IMR-90 (cell line): ENCODE measurements around the gene GRID1. TPM values are rescaled to one million over a fixed set of nuclear protein-coding genes. Genes with fewer than 3 reads are reported as not detected.

ENCODE experiments used
- ATAC-seq: fragments of 200-7000 bp; cut with Tn5 transposase; 2 replicates; pipeline ENCODE4 v1.9.1; 2020; ENCODE audit warnings: low read depth, mild to moderate bottlenecking, moderate library complexity
- BruUV-seq: library from RNA; stranded (reverse); fragments of 400-500 nt; replicated peaks from 2 replicates; lab custom pipeline; 2021; lab: Mats Ljungman, UMichigan
- CTCF ChIA-PET: fragments of 300-600 bp; formaldehyde crosslinking; extraction: SDS; loops from one replicate; lab custom pipeline; 2021; ENCODE audit warnings: antibody characterized with exemption; lab: Yijun Ruan, JAX
- POLR2A ChIA-PET: fragments of 300-600 bp; sonication (Branson Sonifier 250); formaldehyde crosslinking; loops from one replicate; lab custom pipeline; 2022; ENCODE audit warnings: antibody characterized with exemption; ENCODE audit not compliant: unreplicated experiment; lab: Charles Lee
- DNase-seq: peaks from one replicate; pipeline ENCODE4 v3.0.0; 2013
- H2AFZ ChIP-seq: replicated peaks from 2 replicates; pipeline ENCODE3; 2013; ENCODE audit warnings: low read length, mild to moderate bottlenecking; ENCODE audit not compliant: poor library complexity
- H2AK5ac ChIP-seq: 2 replicates; pipeline ENCODE4 v1.6.1; 2013; ENCODE audit warnings: low read depth, low read length, inconsistent platforms
- H2AK9ac ChIP-seq: replicated peaks from 2 replicates; pipeline ENCODE3; 2013; ENCODE audit warnings: mild to moderate bottlenecking, low read depth, low read length, moderate library complexity; ENCODE audit not compliant: poor library complexity
- H2BK120ac ChIP-seq: 2 replicates; pipeline ENCODE4 v1.6.1; 2013; ENCODE audit warnings: low read depth, low read length, inconsistent platforms
- H2BK15ac ChIP-seq: 3 replicates; pipeline ENCODE4 v1.6.1; 2013; ENCODE audit warnings: low read depth, low read length, inconsistent platforms
- H2BK20ac ChIP-seq: 2 replicates; pipeline ENCODE4 v1.6.1; 2013; ENCODE audit warnings: low read depth, mild to moderate bottlenecking, inconsistent platforms, low read length, moderate library complexity
- H2BK5ac ChIP-seq: 2 replicates; pipeline ENCODE4 v1.6.1; 2013; ENCODE audit warnings: mild to moderate bottlenecking, low read depth, low read length, inconsistent platforms; ENCODE audit not compliant: poor library complexity, severe bottlenecking
- H3K14ac ChIP-seq: replicated peaks from 2 replicates; pipeline ENCODE4 v1.6.1; 2013; ENCODE audit warnings: low read depth, low read length, inconsistent platforms
- H3K18ac ChIP-seq: 2 replicates; pipeline ENCODE4 v1.6.1; 2013; ENCODE audit warnings: low read depth, low read length, control low read depth
- H3K23ac ChIP-seq: 2 replicates; pipeline ENCODE4 v1.6.1; 2013; ENCODE audit warnings: low read depth, low read length, inconsistent platforms
- H3K27ac ChIP-seq: 2 replicates; pipeline ENCODE4 v1.5.1; 2013; ENCODE audit warnings: mild to moderate bottlenecking, control low read depth, low read length; ENCODE audit not compliant: insufficient read depth
- H3K27me3 ChIP-seq: 2 replicates; pipeline ENCODE4 v1.6.1; 2013; ENCODE audit warnings: low read length; ENCODE audit not compliant: control insufficient read depth, insufficient read depth
- H3K36me3 ChIP-seq: 2 replicates; pipeline ENCODE4 v1.6.1; 2013; ENCODE audit warnings: low read length, mixed read lengths; ENCODE audit not compliant: control insufficient read depth, insufficient read depth
- H3K4ac ChIP-seq: 2 replicates; pipeline ENCODE4 v1.6.1; 2013; ENCODE audit warnings: low read depth, low read length, inconsistent platforms
- H3K4me1 ChIP-seq: 2 replicates; pipeline ENCODE4 v1.6.1; 2013; ENCODE audit warnings: low read length, mixed read lengths; ENCODE audit not compliant: control insufficient read depth, insufficient read depth
- H3K4me2 ChIP-seq: 2 replicates; pipeline ENCODE4 v1.6.1; 2013; ENCODE audit warnings: low read depth, mild to moderate bottlenecking, control low read depth, low read length, moderate library complexity
- H3K4me3 ChIP-seq: 2 replicates; pipeline ENCODE4 v1.5.1; 2013; ENCODE audit warnings: low read depth, mild to moderate bottlenecking, control low read depth, low read length, moderate library complexity; ENCODE audit not compliant: insufficient read depth
- H3K56ac ChIP-seq: 2 replicates; pipeline ENCODE4 v1.6.1; 2013; ENCODE audit warnings: low read length, inconsistent platforms; ENCODE audit not compliant: insufficient read depth; ENCODE audit errors: extremely low read depth
- H3K79me1 ChIP-seq, 2 experiments: 2 replicates each; pipeline ENCODE4 v1.6.1; 2013; ENCODE audit warnings: low read length in 2 of 2, inconsistent platforms in 1 of 2, low read depth in 1 of 2
- H3K9ac ChIP-seq: 2 replicates; pipeline ENCODE4 v1.6.1; 2013; ENCODE audit warnings: low read depth, low read length, control low read depth
- H3K9me1 ChIP-seq: 2 replicates; pipeline ENCODE4 v1.6.1; 2013; ENCODE audit warnings: low read length, inconsistent platforms; ENCODE audit not compliant: insufficient read depth
- H3K9me3 ChIP-seq: 2 replicates; pipeline ENCODE4 v1.6.1; 2013; ENCODE audit warnings: low read length; ENCODE audit not compliant: control insufficient read depth, insufficient read depth
- H4K20me1 ChIP-seq: 2 replicates; pipeline ENCODE4 v1.6.1; 2013; ENCODE audit warnings: low read length, inconsistent platforms; ENCODE audit not compliant: insufficient read depth
- H4K5ac ChIP-seq: 2 replicates; pipeline ENCODE4 v1.6.1; 2013; ENCODE audit warnings: mild to moderate bottlenecking, low read depth, low read length, control low read depth
- H4K8ac ChIP-seq, 2 experiments: 2 replicates each; pipeline ENCODE4 v1.6.1; 2013; ENCODE audit warnings: low read depth in 2 of 2, low read length in 2 of 2, control low read depth in 1 of 2, inconsistent platforms in 1 of 2
- H4K91ac ChIP-seq: 2 replicates; pipeline ENCODE4 v1.6.1; 2013; ENCODE audit warnings: low read depth, low read length, inconsistent platforms; ENCODE audit not compliant: insufficient read depth
- CEBPB ChIP-seq: IDR thresholded peaks from 2 replicates; pipeline ENCODE4 v1.6.1; 2012; ENCODE audit warnings: low read depth, low read length, improper control_type of control experiment
- CHD1 ChIP-seq: IDR thresholded peaks from 2 replicates; pipeline ENCODE4 v1.6.1; 2012; ENCODE audit warnings: low read depth, low read length, improper control_type of control experiment
- FOS ChIP-seq: fragments of 150-350 bp; IDR thresholded peaks from 2 replicates; pipeline ENCODE4 v1.6.1; 2016; ENCODE audit warnings: low read depth, low read length
- MAFK ChIP-seq: IDR thresholded peaks from 2 replicates; pipeline ENCODE4 v1.6.1; 2012; ENCODE audit warnings: low read depth, low read length, improper control_type of control experiment
- MAZ ChIP-seq: IDR thresholded peaks from 2 replicates; pipeline ENCODE4 v1.6.1; 2012; ENCODE audit warnings: low read depth, mild to moderate bottlenecking, low read length, improper control_type of control experiment, moderate library complexity, borderline replicate concordance
- MXI1 ChIP-seq: IDR thresholded peaks from 2 replicates; pipeline ENCODE4 v1.6.1; 2012; ENCODE audit warnings: low read depth, mild to moderate bottlenecking, low read length, moderate library complexity, borderline replicate concordance
- RAD21 ChIP-seq: IDR thresholded peaks from 2 replicates; pipeline ENCODE4 v1.6.1; 2012; ENCODE audit warnings: low read length, improper control_type of control experiment
- RCOR1 ChIP-seq: IDR thresholded peaks from 2 replicates; pipeline ENCODE4 v1.6.1; 2012; ENCODE audit warnings: mild to moderate bottlenecking, low read length, improper control_type of control experiment; ENCODE audit not compliant: insufficient replicate concordance
- RFX5 ChIP-seq: IDR thresholded peaks from 2 replicates; pipeline ENCODE4 v1.8.0; 2012; ENCODE audit warnings: low read depth, mild to moderate bottlenecking, low read length, moderate library complexity
- SMC3 ChIP-seq: fragments of 150-350 bp; IDR thresholded peaks from 2 replicates; pipeline ENCODE4 v1.6.1; 2016; ENCODE audit warnings: low read depth, mild to moderate bottlenecking, antibody characterized with exemption, low read length, moderate library complexity
- USF2 ChIP-seq: fragments of 150-350 bp; IDR thresholded peaks from 2 replicates; pipeline ENCODE4 v1.6.1; 2017; ENCODE audit warnings: mild to moderate bottlenecking, antibody characterized with exemption, low read length, low read depth
- WGBS, 2 experiments: methylation state at CpG; one replicate each; pipeline versions ENCODE4 v1.1.5 to v1.1.7; 2013; ENCODE audit warnings: missing lambda C conversion rate in 2 of 2; ENCODE audit not compliant: insufficient read length in 1 of 2; ENCODE audit errors: extremely low coverage in 2 of 2; 5-methylcytosine and 5-hydroxymethylcytosine counted together
- dilution Hi-C: fragments of 300-500 bp; cut with HindIII; formaldehyde crosslinking; loops from one replicate; pipeline ENCODE4 v1.14.3; 2018; ENCODE audit warnings: low sequenced_read_pairs; ENCODE audit not compliant: unreplicated experiment
- in situ Hi-C: fragments of 300-500 bp; cut with MboI; formaldehyde crosslinking; loops from 3 replicates; pipeline ENCODE4 v1.14.3; 2019; ENCODE audit warnings: low sequenced_read_pairs, inconsistent platforms, mixed read lengths
- intact Hi-C: fragments of 100-400 bp; cut with micrococcal nuclease; formaldehyde crosslinking; loops from 2 replicates; pipeline ENCODE4 v1.10.0; 2022
- polyA plus RNA-seq, 3 experiments: library from polyadenylated mRNA; depleted of rRNA; stranded (reverse); fragments of >200 nt; gene quantifications; 2 replicates each; pipeline ENCODE4 v1.2.3, GENCODE V29; 2012; ENCODE audit warnings: low replicate concordance in 1 of 3
- total RNA-seq: library from RNA; depleted of rRNA; stranded (reverse); fragments of >200 nt; gene quantifications from 2 replicates; pipeline ENCODE4 v1.2.3, GENCODE V29; 2012
- TF ChIP-seq, protein P1 (sequence below): conservative IDR thresholded peaks from 2 replicates; pipeline ENCODE4 v1.5.1; 2012; ENCODE audit warnings: mild to moderate bottlenecking, low read depth, low read length, improper control_type of control experiment
- TF ChIP-seq, protein P2 (sequence below): fragments of 150-350 bp; IDR thresholded peaks from 2 replicates; pipeline ENCODE4 v1.6.1; 2016; ENCODE audit warnings: low read depth, mild to moderate bottlenecking, low read length, moderate library complexity, borderline replicate concordance

The GRID1 gene
- total and polyA plus RNA-seq, 2 of the 4 experiments (the other 2 are of a cell fraction): not detected

DNA sequence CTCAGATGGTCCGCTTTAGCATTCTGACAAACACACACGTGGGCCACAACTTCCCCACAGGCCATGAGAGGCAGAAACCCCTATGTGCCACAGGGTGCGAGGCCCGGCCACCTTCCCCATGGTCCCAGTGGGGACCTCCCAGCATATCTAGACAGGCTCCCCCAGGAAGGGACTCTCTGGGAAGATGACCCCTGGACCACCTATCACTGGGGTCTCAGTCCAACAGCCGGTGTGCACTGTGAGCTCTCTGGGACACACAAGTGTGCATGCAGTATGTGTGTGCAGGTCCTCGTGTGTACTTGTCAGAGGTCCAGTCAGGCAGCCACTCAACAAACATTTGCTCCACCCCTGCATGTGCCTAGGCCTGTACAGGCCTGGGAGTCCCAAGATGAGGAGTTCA, 18.7 kb downstream of the GRID1 start:
- H3K9ac ChIP-seq: no peak overlapping the region
- no peak overlapping the region for H3K14ac ChIP-seq
- no peak overlapping the region for H3K23ac ChIP-seq
- H3K27me3 ChIP-seq: peaks cover 20% of the 10 kb centered on the region
- no peak overlapping the region for H3K27ac ChIP-seq
- H2BK20ac ChIP-seq: no peak overlapping the region
- no peaks in the 10 kb centered on the region for H3K9me1 ChIP-seq
- intact Hi-C loops (no loop called here), dilution Hi-C loops (no loop called here), in situ Hi-C loops (no loop called here)
- H4K8ac ChIP-seq: no peak overlapping the region
- H3K4me1 ChIP-seq: no peaks in the 10 kb centered on the region
- H3K36me3 ChIP-seq: no peaks in the 10 kb centered on the region
- H3K9me3 ChIP-seq: no peaks in the 10 kb centered on the region
- no peak overlapping the region for H2AFZ ChIP-seq
- H2AK5ac ChIP-seq: no peak overlapping the region
- no peak overlapping the region for H3K4me2 ChIP-seq
- no peak overlapping the region for H3K56ac ChIP-seq
- POLR2A ChIA-PET: no interaction called here
- H3K79me1 ChIP-seq: no peaks in the 10 kb centered on the region
- BruUV-seq: no TSS peak
- no peak for DNase-seq
- H3K4me3 ChIP-seq: no peak overlapping the region
- H4K20me1 ChIP-seq: no peaks in the 10 kb centered on the region
- no CpG with 5 or more reads among the region's 6 CpGs for WGBS, 2 experiments
- no peak overlapping the region for H2BK120ac ChIP-seq
- no peak overlapping the region for H4K91ac ChIP-seq
- no peak overlapping the region for H2BK5ac ChIP-seq
- no peak overlapping the region for H2AK9ac ChIP-seq
- no peak overlapping the region for H3K18ac ChIP-seq
- no peak for ATAC-seq
- TF ChIP-seq RAD21 (no peak), FOS (no peak), USF2 (no peak), SMC3 (no peak), RCOR1 (no peak), MXI1 (no peak), MAZ (no peak), CEBPB (no peak), MAFK (no peak), RFX5 (no peak), CHD1 (no peak)
- TF ChIP-seq, protein P1, sequence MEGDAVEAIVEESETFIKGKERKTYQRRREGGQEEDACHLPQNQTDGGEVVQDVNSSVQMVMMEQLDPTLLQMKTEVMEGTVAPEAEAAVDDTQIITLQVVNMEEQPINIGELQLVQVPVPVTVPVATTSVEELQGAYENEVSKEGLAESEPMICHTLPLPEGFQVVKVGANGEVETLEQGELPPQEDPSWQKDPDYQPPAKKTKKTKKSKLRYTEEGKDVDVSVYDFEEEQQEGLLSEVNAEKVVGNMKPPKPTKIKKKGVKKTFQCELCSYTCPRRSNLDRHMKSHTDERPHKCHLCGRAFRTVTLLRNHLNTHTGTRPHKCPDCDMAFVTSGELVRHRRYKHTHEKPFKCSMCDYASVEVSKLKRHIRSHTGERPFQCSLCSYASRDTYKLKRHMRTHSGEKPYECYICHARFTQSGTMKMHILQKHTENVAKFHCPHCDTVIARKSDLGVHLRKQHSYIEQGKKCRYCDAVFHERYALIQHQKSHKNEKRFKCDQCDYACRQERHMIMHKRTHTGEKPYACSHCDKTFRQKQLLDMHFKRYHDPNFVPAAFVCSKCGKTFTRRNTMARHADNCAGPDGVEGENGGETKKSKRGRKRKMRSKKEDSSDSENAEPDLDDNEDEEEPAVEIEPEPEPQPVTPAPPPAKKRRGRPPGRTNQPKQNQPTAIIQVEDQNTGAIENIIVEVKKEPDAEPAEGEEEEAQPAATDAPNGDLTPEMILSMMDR: no peak
- TF ChIP-seq, protein P2, sequence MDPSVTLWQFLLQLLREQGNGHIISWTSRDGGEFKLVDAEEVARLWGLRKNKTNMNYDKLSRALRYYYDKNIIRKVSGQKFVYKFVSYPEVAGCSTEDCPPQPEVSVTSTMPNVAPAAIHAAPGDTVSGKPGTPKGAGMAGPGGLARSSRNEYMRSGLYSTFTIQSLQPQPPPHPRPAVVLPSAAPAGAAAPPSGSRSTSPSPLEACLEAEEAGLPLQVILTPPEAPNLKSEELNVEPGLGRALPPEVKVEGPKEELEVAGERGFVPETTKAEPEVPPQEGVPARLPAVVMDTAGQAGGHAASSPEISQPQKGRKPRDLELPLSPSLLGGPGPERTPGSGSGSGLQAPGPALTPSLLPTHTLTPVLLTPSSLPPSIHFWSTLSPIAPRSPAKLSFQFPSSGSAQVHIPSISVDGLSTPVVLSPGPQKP: no peak
- no peak overlapping the region for H4K5ac ChIP-seq
- no peak overlapping the region for H2BK15ac ChIP-seq
- no peak overlapping the region for H3K4ac ChIP-seq
- CTCF ChIA-PET: no interaction called here
